ENCODE results near the gene VEPH1.
"Not testable (repeated sequence)": the region's sequence is repeated elsewhere in the genome, so short reads cannot be mapped to it uniquely, and the experiment has no call there.

The VEPH1 gene

GRCh38 chr3:157381606-157382005 lies 121.6 kb downstream of the VEPH1 start:
- no peak for DNase-seq

GRCh38 chr3:157379525-157380140 lies 123.6 kb downstream of the VEPH1 start:
- no peak for DNase-seq

GRCh38 chr3:157376603-157377300 lies 126.5 kb downstream of the VEPH1 start:
- no peak for DNase-seq

DNA sequence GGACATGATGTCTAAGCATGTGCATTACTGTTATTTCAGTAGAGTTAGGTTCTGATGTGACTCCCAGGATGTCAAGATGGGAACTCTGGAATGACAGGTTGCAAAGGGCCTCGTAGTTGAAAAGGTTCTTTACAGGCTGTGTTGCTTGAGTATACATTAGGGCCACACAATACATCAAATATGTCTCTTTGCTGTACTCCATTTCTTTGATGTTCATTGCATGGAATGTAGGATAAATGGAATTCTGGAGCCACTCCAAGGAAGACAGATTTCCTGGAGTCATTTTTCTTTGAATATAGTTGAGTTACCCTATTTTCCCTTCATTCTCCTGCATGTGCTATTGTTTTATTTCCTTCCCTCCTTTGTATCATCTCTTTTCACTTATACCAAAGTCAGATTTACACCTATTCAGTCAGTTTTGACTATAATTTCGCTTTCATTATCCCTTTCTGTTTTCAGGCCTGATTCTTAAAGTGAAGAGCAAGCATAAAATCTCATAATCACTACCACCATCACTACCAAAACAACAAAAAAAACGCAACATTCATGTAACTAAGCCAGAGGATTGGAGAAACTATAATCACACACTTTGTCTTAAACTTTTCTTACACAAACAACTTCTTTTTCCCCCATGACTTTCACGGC lies 127.8 kb downstream of the VEPH1 start:
- no peak for DNase-seq

DNA sequence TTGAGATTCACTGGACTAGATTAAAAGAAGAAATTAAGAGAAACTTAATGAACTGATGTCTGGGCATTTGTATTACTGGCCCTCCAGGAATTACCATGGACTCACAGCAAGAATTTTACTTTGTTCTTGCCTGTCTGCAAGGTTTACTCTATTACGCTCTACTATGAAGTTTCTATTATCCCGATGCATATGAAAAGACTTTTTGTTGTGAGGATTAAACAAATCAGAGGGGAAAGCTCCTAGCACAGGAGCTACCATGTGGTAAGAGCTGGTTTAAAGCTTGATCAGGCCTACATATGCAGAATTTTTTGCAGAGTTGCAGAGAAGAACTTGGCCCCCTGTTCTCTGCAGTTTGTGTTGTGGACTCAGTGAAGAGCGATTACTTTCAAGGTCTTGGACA lies 128.3 kb downstream of the VEPH1 start:
- DNase-seq = no peak

GRCh38 chr3:157373783-157374182 lies 129.4 kb downstream of the VEPH1 start:
- DNase-seq = no peak

DNA sequence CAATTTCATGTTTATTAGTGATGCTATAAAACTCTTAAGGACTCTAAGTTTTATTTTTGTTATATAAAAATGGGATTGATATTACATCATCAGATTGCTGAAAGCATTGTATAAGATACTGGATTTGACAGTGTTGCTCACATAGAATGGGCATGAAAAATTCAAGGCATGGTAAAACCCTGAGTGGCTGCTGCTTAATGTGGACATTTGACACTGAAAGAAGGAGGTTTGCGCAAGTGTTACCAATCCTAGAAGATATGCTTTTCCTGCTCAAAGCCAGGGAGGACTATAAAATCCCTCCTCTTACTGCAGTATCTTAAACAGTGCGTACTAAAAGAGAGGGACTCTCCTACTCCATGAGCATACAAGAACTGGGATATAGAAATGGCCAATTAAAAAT lies 132.3 kb downstream of the VEPH1 start:
- no peak for DNase-seq

GRCh38 chr3:157369727-157370421 lies 133.3 kb downstream of the VEPH1 start:
- no peak for DNase-seq

DNA sequence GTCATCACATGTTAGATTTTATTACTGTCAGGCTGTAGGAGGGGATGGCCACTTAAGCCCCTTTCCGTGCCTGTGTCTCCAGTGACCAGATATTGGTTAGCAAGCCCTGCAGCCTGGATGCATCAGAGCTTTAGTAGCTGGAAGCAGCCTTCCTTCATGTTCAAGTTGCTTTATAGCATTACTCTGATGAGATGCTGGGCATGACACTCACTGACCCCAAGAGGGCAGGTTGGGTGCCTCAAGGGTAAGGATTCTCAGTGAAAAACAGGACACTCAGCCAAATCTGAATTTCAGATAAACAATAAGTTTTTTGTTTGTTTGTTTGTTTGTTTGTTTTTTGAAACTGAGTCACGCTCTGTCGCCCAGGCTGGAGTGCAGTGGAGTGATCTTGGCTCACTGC lies 135.0 kb downstream of the VEPH1 start:
- DNase-seq = no peak

DNA sequence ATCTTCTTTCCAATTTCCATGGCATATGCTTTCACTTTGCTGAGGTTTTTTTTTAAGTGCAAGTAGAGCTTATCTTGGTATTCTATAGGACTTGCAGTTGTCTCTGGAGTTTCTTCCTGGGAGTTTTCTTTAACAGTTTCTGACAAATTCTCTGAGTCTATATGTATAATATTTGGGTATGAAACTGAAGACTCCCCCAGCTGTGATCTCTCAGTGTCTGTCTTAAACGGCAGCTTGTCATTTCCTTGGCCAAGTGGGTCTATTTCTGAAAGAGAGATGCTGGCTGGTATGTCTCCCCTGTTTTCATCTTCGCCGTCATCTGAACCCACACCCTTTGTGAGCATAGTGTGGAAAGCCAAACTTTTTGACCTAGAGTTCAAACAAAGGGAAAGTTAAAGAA lies 139.8 kb downstream of the VEPH1 start:
- DNase-seq = no peak

DNA sequence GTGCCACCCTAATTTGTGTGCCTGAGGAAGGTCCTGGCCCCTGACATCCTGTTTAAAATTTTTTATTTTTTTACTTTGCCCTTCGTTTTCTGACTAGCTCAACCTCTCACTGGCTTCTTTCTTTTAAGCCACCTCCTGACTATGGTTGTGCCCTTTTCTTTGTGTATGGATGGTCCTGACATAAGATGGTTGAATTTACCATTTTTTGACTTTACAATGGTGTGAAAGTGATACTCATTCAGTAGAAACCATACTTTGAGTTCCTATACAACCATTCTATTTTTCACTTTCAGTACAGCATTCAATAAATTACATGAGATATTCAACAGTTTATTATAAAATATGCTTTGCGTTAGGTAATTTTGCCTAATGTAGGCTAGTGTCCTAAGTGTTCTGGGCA lies 140.9 kb downstream of the VEPH1 start:
- DNase-seq = no peak

GRCh38 chr3:157360044-157360443 lies 143.2 kb downstream of the VEPH1 start:
- no peak for DNase-seq

DNA sequence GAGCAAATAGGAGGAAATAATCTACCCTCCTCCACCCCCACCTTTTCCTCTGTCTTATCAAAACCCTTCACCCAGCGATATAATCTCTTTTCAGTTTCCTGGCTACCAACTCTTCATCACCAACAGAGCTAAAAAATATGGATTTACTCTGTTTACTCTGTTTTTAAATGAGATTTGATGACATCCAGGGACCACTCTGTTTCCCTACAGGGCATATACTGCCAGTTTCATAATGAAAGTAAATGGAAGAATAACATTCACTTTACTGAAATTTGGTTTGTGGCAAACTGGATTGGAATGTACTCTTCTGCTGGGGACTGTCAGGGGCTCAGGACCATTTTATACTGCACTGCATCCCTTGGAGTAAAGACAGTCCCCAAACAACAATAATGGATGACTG lies 146.7 kb downstream of the VEPH1 start:
- DNase-seq = no peak

DNA sequence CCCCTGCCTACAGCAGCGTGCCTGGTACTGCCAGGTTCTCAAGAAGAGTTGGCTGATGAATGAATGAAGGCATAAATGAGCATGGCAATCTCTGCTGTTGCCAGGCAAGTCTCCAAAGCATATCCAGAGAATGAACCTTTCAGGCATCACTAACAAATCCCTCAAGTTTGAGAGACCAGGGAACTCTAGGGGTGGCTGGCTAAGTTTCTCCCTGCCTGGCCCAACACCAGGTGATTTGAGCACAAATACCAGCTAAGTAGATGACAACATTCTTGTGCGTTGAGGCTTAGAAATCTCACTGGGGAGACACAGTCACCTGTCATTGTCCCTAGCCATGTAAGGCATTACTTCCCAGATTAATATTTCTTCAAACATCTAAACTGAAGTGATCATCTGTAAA lies 147.9 kb downstream of the VEPH1 start:
- no peak for DNase-seq

GRCh38 chr3:157354722-157355121 lies 148.5 kb downstream of the VEPH1 start:
- no peak for DNase-seq

DNA sequence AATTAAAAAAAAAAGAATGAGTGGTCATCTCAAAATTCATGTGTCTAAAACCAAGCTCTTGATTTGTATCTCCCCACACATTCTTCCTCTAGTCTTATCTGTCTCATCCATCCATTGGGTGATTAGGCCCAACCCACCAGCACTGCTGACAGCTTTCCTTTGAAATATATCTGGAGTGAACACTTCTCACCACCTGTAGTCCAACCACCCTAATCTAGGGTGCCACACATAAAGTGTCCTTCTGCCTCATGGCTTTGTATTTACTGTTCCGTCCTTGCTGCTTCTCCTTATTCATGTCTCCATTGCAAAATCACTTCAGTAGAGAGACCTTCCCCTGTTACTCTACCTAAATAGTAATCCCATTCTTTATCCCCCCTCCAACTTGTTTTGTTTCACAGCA lies 149.0 kb downstream of the VEPH1 start:
- no peak for DNase-seq

GRCh38 chr3:157353652-157354051 lies 149.6 kb downstream of the VEPH1 start:
- no peak for DNase-seq

GRCh38 chr3:157351981-157352380 lies 151.2 kb downstream of the VEPH1 start:
- DNase-seq = no peak

DNA sequence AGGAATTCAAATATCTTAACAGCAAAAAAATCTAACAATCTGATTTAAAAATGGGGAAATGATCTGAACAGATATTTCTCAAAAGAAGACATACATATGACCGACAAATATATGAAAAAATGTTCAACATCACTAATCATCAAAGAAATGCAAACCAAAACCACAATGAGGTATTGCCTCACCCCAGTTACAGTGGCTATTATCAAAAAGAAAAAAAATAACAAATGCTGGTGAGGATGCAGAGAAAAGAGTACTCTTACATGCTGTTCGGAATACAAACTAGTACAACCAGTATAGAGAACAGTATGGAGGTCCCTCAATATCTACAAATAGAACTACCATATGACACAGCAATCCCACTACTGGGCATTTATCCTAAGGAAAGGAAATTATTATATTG lies 152.6 kb downstream of the VEPH1 start:
- DNase-seq = not testable (repeated sequence)

GRCh38 chr3:157348304-157349075 lies 154.7 kb downstream of the VEPH1 start:
- DNase-seq = not testable (repeated sequence)

DNA sequence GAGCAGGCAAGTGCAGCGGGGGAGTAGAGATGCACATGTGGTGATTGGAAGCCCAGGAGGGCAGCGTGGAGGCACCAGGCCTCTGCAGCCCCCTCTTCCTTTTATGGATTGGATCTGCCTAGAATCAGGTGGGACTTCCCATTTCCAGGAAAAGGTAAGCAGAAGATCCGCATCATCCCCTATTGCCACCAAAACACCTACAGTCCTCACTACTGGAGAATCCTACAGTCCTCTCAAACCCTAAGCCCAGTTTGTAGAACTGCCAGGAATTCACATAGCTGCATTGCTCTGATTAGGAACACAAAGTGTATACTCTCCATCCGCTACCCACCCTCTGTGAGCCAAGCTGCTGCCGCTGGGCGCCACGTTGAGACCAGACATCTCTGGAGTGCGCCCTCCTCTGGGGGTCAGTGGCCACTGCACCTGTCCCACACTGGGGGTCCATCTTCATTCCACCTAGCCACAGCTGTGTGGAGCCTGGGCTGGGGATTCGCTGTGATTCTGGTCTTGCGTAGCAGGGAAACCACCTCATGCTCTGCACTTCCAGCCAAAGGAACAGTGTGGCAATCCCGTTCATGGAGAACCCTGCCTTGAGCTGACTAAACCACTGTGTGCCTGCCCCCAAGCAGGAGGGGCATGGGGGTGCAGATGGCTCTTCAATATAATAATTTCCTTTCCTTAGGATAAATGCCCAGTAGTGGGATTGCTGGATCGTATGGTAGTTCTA lies 155.5 kb downstream of the VEPH1 start:
- DNase-seq = no peak

All from CD4-positive, alpha-beta T cell treated with Interferon alpha-2 for 1 hour (primary cell).